Superior temporal gyrus (tissue), 1 donor: ENCODE data around the gene VAPB.
A peak's percentile ranks its signal among the peaks of the same experiment; 100 is the strongest.

Source experiments
- DNase-seq: peaks from one replicate; pipeline ENCODE4 v3.0.0-alpha.2; 2016; ENCODE audit errors: extremely low spot score

VAPB gene

DNA sequence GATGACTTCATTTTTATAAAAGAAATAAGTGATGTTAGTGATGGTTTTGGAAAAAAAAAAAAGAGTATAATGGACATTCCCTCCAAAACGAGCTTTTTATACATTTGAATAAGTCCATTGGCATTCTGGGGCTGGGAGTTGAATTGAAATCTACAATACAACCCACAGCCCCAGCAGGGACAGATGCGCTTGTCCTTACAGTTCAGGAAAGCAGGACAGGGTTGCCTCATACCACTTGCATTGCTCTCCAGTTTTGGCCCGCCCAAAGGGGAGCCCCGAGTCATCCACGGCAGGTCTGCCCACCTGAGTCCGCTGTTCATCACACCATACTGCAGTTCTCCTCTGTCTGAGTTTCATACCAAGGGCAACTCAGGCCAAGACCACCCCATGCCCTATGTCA, 46.2 kb downstream of the VAPB start:
- no peak for DNase-seq

DNA sequence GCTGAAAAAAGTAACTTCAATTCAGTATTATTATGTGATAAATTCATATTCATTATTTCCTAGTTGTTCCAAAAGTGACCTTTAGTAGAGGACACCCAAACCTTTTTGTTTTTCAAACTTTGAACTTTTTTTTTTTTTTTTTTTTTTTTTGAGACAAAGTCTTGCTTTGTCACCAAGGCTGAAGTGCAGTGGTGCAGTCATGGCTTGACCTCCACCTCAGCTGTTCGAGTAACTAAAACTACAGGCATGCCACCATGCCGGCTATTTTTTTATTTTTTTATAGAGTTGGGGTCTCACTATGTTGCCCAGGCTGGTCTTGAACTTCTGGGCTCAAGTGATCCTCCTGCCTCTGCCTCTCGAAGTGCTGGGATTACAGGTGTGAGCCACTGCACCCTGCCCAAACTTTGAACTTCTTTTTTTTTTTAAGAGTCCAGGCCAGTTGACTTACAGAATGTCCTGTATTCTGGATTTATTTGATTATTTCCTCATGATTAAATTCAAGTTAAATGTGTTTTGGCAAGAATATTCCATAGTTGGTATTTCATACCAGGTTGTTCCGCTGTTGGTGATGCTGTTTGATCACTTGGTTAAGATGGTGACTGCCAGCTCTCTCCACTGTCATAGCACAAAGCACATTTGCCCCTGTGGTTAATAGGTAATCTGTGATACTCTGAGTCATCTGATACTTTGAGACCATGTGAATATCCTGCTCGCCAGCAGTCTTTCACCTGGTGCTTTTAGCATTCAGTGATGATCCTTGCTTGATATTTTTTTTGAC, 48.0 kb downstream of the VAPB start:
- DNase-seq, result no peak

DNA sequence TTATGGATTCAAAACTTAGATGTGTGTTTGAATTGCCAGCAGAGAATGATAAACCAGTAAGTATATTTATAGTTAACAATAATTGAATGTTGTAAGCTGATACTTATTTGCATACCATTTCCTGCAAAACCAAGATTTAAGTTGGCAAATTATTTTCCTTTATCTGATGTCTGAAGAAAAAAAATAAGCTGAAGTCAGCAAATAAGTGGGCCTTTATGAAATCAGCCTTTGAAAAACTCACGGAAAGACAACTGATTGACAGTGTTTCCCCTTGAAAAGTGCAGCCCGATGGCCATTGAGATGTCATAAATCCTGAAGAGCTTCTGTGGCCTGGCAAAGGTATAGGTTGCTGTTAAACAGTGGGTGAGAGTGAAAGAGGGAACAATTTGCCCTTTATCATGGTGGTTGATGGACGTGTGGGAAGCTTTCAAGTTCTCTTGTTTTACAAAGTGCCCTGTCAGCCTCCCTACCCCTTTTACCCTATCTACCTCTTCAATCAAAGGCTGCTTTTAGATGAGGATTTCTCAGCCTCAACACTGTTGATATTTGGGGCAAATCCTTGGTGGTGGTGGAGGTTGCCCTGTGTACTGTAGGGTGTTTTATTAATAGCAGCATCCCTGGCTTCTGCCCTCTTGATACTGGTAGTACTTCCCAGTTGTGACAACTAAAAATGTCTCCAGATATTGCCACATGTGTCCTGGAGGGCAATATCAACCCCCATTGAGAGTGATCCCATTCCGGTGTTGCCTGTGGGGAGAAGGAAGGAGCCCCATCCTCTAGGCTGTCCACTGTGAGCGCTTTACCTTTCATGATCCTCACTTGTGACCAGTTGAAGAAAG, 50.2 kb downstream of the VAPB start:
- no peak for DNase-seq

DNA sequence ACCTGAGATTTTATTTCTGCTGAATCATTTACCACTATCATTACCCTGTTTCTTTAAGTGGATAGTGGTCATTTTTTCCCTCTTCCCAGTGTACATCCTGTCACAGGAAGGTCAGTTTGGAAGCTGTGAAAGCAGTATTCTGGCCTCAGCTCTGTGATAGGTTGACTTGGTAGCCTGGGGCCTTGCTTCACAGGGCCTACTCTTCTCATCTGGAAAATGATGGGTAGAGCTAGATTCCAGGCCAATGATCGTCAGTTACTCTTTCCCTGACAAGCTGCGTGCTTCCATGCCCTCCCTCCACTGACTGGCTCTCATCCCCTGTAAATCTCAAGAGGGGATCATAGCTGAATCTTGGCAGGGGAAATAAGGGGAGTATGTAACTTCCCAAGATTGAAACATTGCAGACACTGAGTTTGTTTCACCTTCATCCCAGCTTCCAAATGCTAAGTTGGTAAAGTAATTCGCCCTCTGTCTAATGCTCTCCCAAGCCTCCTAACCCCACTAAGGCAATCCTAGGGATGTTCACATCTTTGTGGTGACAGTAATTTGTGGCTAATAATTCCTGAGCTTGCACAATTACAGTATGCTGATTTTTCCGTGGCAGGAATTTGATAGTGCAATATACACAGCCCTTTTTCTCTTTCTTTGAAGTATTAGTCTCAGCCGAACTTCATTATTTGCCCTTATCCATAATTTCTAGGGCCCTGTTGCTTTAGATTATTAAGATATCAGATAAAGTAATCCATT, 51.2 kb downstream of the VAPB start:
- DNase-seq, result no peak

DNA sequence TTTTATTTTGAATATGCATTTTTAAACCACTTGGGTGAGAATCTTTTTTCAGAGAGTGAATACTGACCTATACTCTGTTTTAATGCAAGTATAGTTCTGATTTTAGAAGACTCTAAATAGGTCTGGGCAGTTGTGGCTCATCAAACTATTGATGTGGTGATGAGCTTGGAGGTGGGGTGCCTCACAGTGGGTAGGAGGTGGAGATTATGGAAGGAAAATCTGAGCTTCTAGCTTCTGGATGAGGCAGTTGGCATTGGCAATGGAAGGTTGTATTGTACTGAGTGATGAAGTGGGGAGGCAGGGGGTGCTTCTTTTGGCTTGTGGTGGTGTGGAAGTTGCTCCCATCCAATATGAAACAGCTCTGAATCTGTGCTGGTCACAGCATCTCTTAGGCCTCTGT, 52.7 kb downstream of the VAPB start:
- no peak for DNase-seq

DNA sequence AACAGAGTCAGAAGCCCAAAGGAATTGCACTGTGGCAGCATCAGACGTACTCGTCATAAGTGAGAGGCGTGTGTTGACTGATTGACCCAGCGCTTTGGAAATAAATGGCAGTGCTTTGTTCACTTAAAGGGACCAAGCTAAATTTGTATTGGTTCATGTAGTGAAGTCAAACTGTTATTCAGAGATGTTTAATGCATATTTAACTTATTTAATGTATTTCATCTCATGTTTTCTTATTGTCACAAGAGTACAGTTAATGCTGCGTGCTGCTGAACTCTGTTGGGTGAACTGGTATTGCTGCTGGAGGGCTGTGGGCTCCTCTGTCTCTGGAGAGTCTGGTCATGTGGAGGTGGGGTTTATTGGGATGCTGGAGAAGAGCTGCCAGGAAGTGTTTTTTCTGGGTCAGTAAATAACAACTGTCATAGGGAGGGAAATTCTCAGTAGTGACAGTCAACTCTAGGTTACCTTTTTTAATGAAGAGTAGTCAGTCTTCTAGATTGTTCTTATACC, 55.8 kb downstream of the VAPB start:
- DNase-seq, result no peak

DNA sequence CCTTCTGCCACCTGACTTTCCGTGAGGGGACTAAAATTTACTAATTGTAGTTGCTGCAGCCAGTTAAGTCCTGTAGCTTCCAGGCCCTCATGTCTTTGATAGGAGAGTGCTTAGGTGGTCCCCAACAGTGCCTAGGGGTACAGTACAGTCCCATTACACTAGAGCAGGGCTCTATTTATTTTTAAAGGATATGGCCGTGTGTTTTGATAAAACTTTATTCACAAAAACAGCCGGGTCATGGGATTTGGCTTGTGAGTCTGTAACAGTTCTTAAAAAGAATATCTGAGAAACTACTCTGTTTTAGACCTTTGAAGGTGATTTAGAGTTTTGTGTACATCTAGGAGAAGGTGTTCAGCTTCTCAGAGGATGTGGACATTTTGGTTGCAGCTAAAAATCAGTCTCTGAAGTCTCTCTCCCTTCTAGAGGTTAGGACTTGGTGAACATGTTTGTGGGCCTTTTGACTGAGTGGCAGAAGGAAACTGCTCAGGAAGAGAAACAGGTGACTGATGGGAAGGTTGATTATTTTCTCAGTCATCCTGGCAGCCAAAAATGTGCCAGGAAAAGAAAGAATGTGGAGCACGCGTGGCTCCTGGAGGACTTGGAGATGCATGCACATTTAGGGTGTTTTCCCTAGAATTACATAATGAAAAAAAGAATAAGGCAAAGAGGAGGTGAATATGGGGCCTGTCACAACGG, 57.4 kb downstream of the VAPB start:
- DNase-seq, result no peak

DNA sequence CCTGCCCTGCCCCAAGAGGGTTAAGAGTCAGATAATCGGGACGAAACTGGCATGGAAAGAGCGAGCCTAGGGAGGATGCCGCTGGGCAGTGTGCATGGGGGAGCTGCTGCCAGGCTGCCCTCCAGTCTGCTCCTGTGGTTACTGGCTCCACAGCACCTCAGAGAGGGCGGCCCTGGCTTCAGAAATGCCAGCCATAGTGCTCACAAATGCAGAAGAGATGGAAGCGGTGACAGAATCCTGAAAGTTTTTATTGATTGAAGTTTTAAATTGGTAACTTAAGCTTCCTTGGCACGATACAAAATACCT, 57.9 kb downstream of the VAPB start:
- DNase-seq, result no peak

DNA sequence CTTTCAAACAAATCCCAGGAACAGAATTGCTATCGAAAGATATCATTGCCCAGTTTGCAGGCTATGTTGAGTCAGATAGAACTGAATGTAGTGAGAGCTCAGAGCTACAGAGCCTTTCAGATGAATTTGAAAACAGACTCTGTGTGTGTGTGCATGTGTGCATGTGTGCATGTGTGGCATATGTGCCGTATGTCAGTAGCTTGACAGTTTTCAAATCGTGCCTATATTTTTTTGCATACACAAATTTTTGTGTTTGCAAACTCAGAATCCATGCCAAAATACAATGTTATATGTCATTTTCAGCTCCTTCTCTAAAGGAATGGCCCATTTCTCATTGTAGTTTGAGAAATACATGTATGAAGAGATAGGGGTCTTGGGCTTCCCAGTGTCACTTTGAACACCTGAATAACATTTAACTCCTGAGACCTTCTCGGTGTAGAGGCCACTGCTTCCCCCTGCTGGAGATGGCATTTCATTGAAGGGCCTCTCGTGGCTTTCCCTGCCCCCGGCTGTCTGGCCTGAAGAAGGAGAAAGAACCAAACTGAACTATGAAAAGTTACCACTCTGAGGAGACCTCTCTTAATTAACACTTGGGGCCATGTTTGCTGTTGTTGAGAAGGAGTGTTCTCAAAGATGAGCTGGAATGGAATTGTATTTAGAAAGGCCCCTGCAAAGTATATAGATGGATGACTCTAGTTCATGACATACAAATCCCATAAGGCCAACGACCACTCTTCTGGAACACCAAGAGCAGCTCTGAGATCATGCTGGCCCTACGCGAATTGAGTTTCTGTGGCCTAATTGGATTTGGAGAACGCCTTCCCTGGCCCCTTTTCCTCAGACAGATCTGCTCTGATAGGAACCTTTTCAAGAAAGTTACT, 58.7 kb downstream of the VAPB start:
- peak; percentile 48 for DNase-seq

DNA sequence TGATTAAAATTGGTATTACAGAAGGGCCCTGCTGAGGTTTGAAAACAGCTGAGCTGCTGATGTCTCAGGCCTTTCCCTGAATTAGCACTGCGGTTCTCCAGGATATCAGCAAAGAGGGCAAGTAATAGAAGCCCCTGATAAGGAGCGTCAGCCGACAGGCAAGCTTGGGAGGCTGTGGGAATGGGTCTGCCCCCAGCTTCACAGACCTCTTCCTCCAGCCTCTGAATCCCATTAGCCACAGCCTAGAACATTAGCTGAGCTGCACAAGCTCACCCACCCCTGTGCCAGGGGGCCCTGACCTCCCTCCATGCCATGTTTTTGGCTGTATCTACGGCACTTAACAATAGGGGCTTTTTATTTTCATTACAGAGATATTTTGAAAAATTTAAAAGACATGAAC, 59.9 kb downstream of the VAPB start:
- DNase-seq, result no peak

DNA sequence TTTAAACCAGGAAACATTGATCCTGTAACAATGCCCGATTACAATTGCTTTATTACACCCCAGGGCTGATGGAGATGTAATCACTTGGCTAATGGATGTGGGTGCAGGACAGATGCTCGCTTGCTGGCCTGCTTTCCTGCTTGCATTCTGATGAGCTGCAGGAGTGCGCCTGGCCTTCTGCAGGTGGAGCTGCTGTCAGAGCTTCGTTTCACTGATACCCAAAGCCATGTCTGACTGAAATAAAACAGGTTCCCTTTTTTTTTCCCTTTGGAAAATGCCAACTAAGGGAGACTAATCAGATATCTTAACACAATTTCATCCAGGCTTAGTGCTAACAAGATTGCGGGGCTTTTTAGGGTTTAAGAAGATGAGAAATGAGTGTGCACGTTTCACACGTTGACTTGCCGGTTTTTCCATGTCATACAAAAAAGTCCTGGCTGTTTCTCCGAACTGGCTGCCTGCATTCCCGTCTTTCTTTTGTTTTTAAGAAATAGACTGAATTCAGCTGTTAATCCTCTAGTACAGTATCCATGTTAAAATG, 60.7 kb downstream of the VAPB start:
- DNase-seq, result no peak

DNA sequence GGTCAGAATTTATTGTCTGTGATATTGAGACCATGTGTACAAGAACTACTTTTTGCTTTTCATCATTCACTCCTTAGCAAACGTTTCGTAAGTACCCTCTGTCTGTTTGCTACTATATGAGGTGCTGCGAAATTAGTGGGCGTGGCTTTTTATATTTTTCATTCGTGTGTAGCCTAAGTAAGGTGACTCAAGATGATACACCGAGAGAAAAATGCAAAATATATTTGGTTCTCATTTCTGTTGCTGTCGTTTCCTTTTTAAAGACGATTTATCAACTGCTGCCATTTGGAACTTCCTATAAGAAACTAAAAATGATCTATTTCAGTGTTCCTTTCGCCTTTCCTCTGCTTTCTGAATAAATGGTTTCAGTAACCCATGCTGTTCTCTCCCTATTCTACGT, 61.2 kb downstream of the VAPB start:
- DNase-seq, result no peak

DNA sequence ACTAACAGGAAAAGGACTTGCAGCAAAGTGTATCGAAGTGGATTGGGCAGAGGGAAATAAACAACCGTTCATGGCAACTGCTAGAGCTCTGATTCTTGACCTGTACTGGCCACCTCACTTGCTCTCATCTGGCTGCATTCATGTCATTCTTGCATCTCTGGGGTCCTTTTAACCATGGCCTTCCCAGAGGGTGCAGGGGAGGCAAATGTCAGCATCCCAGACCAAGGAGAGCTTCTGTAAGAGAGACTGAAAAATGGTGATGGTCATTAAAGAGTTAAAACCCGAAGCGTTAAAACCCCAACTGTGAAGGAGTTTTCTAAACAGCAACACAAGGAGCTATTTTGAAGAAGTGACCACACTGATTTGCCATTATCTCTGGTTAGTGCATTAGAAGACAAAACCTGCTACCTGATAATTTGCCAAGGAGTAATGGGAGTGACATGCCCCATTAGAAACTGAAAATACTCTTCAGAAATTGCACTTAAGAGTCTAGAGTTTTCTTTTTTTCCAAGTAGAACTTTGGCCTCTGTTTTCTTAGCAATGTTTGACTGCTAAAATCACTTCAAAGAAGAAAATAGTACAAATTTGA, 63.7 kb downstream of the VAPB start:
- no peak for DNase-seq

DNA sequence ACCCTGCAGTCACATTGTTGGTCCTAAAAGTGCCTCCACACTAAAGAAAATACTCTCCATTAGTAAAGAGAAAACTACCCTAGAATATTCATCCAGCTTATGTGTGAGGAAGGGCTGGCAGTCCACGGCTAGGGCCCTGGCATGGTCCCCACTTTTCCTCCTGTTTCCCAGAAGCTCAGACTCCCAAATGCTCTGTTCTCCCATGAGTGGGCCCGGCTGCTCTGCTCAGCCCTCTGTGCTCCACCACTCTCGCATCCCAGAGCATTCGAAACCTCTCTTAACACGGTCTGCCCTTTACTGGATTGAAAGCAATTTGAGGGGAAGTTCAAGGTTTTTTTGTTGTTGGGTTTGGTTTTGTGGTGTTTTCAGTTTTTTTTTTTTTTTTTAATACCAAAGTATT, 64.4 kb downstream of the VAPB start:
- no peak for DNase-seq

DNA sequence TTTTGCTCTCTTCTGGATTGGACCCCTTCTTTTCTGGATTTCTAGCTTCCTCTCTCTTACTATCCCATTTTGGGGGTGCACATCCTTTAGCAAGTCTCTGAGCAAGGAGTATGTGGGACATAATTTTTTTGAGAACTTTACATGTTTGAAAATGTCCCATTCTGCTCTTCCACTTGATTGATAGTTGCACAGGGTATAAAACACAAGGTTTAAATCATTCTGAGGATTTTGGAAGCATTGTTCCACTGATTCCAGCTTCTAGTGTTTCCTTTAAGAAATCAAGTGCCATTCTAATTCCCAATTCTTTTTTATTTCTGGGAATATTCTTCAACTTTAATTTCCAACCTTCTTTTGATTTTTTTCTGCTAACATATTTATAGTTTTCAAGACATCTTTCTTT, 65.4 kb downstream of the VAPB start:
- DNase-seq, result no peak

DNA sequence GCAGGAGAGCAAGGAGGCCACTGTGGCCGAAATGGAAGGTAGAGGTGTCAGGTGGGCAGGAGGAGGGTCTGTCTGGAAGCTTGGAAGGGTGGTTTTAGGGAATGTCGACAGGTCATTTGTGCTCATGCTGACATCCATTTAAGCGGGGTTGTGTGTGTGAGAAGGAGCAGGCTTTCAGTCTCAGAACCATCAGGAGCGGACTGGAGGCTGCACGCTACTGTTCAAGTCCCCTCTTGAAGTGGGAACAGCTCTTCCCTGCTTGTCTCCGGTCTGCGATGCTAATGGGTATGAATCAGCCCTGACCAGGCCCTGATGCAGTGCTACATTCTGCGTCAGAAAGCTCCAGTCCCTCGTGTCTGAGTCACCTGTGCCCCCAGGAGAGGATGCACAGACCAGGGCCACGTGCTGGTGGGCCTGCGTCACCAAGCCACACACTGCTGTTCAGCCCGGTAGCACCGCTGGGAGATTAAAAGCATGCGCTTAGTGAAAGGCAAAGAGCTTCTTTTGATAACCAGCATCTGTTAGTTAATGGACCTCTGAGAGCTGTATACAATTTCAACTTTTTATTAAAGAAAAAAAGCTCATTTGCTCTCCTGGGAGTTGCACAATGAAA, 68.2 kb downstream of the VAPB start:
- no peak for DNase-seq

DNA sequence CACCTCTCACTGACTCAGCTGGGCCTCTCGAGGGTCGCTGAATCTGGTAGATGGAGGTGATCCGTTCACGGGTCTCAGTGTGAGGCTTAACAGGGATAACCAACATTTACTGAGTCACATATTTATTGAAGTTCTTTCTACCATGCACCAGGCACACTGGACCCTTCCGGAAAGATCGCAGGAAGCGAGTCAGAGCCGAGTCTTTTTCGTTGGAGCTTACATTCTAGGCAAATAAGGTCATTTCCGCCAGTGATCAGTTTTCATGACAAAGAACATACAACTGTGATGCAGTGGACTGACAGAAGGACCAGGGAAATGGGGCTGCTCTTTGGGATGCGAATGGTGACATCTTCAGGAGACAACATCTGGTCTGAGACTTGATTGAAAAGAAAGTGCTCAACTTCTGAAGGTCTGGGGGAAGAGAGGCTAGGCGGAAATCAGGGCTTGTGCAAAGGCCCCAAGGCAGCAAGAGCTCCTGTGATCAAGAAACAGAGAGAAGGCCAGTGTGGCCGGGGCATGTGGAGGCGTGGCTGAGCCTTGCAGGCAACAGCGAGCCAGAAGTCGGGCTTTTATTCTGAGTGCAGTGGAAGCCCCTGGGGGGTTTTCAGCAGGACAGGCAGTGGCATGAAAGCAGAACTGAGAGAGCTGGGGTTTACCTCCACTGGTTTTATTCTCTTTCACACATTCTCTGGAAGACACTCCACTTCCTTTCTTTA, 69.5 kb downstream of the VAPB start:
- no peak for DNase-seq

DNA sequence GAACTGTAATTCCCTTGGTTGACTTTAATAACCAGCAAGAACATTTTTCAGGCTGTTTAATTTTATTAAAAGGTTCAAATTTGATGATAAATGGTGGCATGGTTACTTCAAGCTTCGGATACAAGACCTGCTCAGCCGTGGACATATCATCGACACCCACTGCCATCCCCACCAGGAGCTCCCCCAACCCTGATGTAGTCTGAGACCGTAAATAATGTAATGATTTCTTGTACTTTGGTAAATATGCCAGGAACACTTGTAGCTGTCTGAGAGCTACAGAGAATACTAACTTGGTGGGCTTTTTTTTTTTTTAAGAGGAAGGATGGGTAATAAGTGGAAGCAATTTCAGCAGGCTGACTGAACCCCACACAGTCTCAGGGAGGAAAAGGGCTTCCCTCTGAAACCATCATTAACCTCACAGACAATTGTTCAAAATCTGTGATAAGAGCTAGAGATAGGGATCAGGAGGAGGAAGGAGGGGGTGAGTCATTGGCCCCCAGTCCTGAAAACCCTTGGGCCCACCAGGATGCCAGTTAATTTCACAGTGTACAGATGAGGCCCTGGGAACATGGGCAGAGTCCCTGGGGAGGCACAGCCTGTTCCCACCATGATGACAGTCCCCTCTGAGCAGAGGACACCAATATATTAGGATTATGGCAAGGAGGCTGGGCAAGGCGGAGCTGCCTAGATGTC, 70.2 kb downstream of the VAPB start:
- no peak for DNase-seq

DNA sequence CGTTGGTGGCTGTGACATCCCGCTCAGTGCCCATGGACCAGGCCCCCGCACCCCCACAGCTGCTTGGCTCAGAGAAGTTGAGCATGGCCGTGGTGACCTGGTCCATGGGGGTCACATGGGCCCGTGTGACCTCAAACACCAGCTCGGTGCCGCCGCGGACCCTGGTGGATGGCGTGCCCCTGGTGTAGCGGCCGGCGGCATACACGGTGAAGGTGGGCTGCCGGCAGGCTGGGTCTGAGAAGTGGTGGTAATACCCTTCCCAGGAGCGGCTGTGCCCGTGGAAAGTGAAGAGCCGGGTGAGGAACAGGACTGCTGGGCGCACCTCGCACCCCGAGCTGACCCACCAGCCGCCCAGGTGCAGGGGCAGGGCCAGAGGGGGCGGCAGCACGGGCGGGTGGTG, 72.1 kb downstream of the VAPB start:
- DNase-seq, result no peak
